ENCODE measurements around the gene HCN3. TPM values are rescaled to one million over a fixed set of nuclear protein-coding genes. Genes with fewer than 3 reads are reported as not detected.

Gene HCN3
- total RNA-seq, 4 donors from 2014 or later: 2.1 to 3.0 (median 2.5) TPM

GRCh38 chr1:155324717-155325602 is 47.7 kb downstream of the HCN3 start:
- peaks cover 35 to 56% (median 35%) of the 10 kb centered on the region in 3 donors for H3K4me1 ChIP-seq
- TF ChIP-seq, protein P1, sequence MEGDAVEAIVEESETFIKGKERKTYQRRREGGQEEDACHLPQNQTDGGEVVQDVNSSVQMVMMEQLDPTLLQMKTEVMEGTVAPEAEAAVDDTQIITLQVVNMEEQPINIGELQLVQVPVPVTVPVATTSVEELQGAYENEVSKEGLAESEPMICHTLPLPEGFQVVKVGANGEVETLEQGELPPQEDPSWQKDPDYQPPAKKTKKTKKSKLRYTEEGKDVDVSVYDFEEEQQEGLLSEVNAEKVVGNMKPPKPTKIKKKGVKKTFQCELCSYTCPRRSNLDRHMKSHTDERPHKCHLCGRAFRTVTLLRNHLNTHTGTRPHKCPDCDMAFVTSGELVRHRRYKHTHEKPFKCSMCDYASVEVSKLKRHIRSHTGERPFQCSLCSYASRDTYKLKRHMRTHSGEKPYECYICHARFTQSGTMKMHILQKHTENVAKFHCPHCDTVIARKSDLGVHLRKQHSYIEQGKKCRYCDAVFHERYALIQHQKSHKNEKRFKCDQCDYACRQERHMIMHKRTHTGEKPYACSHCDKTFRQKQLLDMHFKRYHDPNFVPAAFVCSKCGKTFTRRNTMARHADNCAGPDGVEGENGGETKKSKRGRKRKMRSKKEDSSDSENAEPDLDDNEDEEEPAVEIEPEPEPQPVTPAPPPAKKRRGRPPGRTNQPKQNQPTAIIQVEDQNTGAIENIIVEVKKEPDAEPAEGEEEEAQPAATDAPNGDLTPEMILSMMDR (IDR thresholded peaks at IDR 0.05): peak in 5 of 6 experiments; percentile 27 to 61 (median 36)
- no peak for TF ChIP-seq POLR2A (IDR thresholded peaks at IDR 0.05)

DNA sequence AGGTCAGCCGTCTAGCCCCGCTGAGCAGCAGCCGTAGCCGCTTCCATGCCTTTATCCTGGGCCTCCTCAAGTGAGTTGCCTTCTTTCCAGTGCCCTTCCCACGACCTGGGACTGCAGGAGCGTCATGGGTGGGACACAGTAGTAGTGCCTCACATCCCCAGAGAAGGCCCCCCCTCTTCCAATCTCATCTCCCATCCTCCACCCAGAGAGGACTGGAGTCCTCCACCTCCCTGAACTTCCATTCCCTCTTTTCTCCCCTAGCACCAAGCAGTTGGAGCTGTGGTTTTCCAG is 48.3 kb downstream of the HCN3 start:
- H3K36me3 ChIP-seq: peaks cover 5 to 48% (median 18%) of the 10 kb centered on the region in 3 donors
- H3K4me3 ChIP-seq: peak overlapping the region; percentile 61 to 95 (median 80)
- intact Hi-C loops (cut with DNase I): loop anchor here (5.0 kb wide), 1 partner anchor 73 kb away; no protein-coding TSS in a partner anchor
- DNase-seq: no peak
- H3K9me3 ChIP-seq: no peaks in the 10 kb centered on the region
- 23 to 33% methylated on average over 1 to 3 of the region's 6 CpGs for WGBS, 2 donors
- peak overlapping the region; percentile 96 to 99 (median 98) for H3K27ac ChIP-seq
- H3K4me1 ChIP-seq: peaks cover 29 to 54% (median 30%) of the 10 kb centered on the region in 3 donors
- no peaks in the 10 kb centered on the region for H3K27me3 ChIP-seq
- TF ChIP-seq, protein P1 (IDR thresholded peaks at IDR 0.05): no peak
- TF ChIP-seq POLR2A (IDR thresholded peaks at IDR 0.05): no peak

More at GRCh38 chr1:155324717-155325602, 47.7 kb downstream of the HCN3 start:
- Histone ChIP-seq H3K36me3 (peaks cover 0 to 42% (median 12%) of the 10 kb centered on the region in 3 donors), H3K4me3 (peak overlapping the region; percentile 61 to 95 (median 80)), H3K9me3 (no peaks in the 10 kb centered on the region), H3K27ac (peak overlapping the region; percentile 96 to 99 (median 98)), H3K27me3 (no peaks in the 10 kb centered on the region)
- intact Hi-C loops (cut with DNase I): loop anchor here (5.0 kb wide), 1 partner anchor 73 kb away; no protein-coding TSS in a partner anchor
- no peak for DNase-seq
- 4 to 12% methylated on average over 15 to 38 of the region's 59 CpGs for WGBS, 2 donors

DNA sequence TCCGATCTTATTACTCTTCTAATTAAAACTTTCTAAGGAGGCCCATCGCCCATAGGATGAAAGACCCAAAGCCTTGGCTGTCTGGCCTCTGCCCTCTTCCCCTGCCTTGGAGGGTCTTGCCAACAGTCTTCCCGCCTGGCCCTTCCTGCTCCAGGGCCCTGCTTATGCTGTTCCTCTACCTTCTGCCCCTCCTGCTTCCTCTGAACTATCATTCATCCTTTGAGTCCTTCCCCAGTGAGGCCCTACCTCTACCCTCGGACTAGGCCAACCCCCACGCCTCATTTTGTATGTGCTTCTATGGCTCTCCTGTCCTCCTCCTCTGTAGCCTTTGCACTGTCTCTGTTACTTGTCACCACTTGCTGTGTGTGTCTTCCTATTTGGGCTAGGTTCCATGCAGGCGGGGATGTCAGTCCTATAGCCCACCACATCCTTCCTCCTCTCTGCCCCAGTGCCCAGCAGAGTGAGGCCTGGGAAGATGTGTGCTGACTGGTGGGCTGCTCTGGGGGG is 48.8 kb downstream of the HCN3 start:
- Histone ChIP-seq H3K36me3 (peaks cover 5 to 53% (median 23%) of the 10 kb centered on the region in 3 donors), H3K9me3 (no peaks in the 10 kb centered on the region), H3K27ac (peak overlapping the region in 3 of 4 donors; percentile 96 to 99 (median 98)), H3K4me1 (peaks cover 26 to 49% (median 27%) of the 10 kb centered on the region in 3 donors), H3K27me3 (no peaks in the 10 kb centered on the region), H3K4me3 (no peak overlapping the region)
- 77 to 80% methylated on average over 6 of the region's 6 CpGs for WGBS, 2 donors
- intact Hi-C loops (cut with DNase I): loop anchor here (5.0 kb wide), 1 partner anchor 74 kb away; no protein-coding TSS in a partner anchor
- no peak for TF ChIP-seq POLR2A (IDR thresholded peaks at IDR 0.05)
- TF ChIP-seq, protein P1 (IDR thresholded peaks at IDR 0.05): no peak
- DNase-seq: no peak

GRCh38 chr1:155326631-155327037 is 49.4 kb downstream of the HCN3 start:
- Histone ChIP-seq H3K4me1 (peaks cover 21 to 43% (median 22%) of the 10 kb centered on the region in 3 donors), H3K9me3 (no peaks in the 10 kb centered on the region), H3K36me3 (peaks cover 5 to 59% (median 26%) of the 10 kb centered on the region in 3 donors), H3K27me3 (no peaks in the 10 kb centered on the region), H3K27ac (peak overlapping the region in 2 of 4 donors; percentile 17 to 96), H3K4me3 (no peak overlapping the region)
- 80% methylated on average over 1 of the region's 7 CpGs; no CpG with 5 or more reads in 1 of the 2 donors for WGBS, 2 donors
- TF ChIP-seq POLR2A (IDR thresholded peaks at IDR 0.05): no peak
- TF ChIP-seq, protein P1 (IDR thresholded peaks at IDR 0.05): no peak
- intact Hi-C loops (cut with DNase I): loop anchor here (5.0 kb wide), 1 partner anchor 74 kb away; no protein-coding TSS in a partner anchor
- no peak for DNase-seq

All from esophagus squamous epithelium (tissue), 5 donors.